ENCODE results near the gene SFN. TPM values are rescaled to one million over a fixed set of nuclear protein-coding genes. Genes with fewer than 3 reads are reported as not detected.
"Not testable (repeated sequence)": the region's sequence is repeated elsewhere in the genome, so short reads cannot be mapped to it uniquely, and the experiment has no call there.

SFN gene
- total RNA-seq, 1 experiment from 2014 or later, result 0.80 TPM

- no peak for DNase-seq (ENCODE audit: low read depth)
Observed at GRCh38 chr1:26839339-26839722, 23.6 kb upstream of the SFN start.

- DNase-seq (ENCODE audit: low read depth), result no peak
Observed at GRCh38 chr1:26839779-26840178, 23.2 kb upstream of the SFN start.

- no peak for DNase-seq (ENCODE audit: low read depth)
Observed at GRCh38 chr1:26844424-26845196, 18.3 kb upstream of the SFN start.

GRCh38 chr1:26847826-26848225 is 15.1 kb upstream of the SFN start:
- not testable (repeated sequence) for DNase-seq (ENCODE audit: low read depth)

GRCh38 chr1:26848499-26848898 is 14.4 kb upstream of the SFN start:
- no peak for DNase-seq (ENCODE audit: low read depth)

GRCh38 chr1:26848941-26849774 is 13.8 kb upstream of the SFN start:
- peak; percentile 95 for DNase-seq (ENCODE audit: low read depth)

- no peak for DNase-seq (ENCODE audit: low read depth)
Observed at GRCh38 chr1:26851106-26851684, 11.8 kb upstream of the SFN start.

- no peak for DNase-seq (ENCODE audit: low read depth)
Observed at GRCh38 chr1:26852701-26853100, 10.2 kb upstream of the SFN start.

- DNase-seq (ENCODE audit: low read depth), result peak; percentile 85
Observed at GRCh38 chr1:26853156-26853555, 9.8 kb upstream of the SFN start.

- no peak for DNase-seq (ENCODE audit: low read depth)
Observed at GRCh38 chr1:26853600-26853999, 9.3 kb upstream of the SFN start.

GRCh38 chr1:26854906-26855305 is 8.0 kb upstream of the SFN start:
- no peak for DNase-seq (ENCODE audit: low read depth)

GRCh38 chr1:26855636-26856035 is 7.3 kb upstream of the SFN start:
- DNase-seq (ENCODE audit: low read depth), result no peak

- no peak for DNase-seq (ENCODE audit: low read depth)
Observed at GRCh38 chr1:26856181-26856580, 6.8 kb upstream of the SFN start.

GRCh38 chr1:26856604-26857469 is 6.1 kb upstream of the SFN start:
- no peak for DNase-seq (ENCODE audit: low read depth)

GRCh38 chr1:26857473-26858060 is 5.4 kb upstream of the SFN start:
- no peak for DNase-seq (ENCODE audit: low read depth)

GRCh38 chr1:26858160-26858559 is 4.8 kb upstream of the SFN start:
- no peak for DNase-seq (ENCODE audit: low read depth)

GRCh38 chr1:26858891-26859640 is 3.9 kb upstream of the SFN start:
- no peak for DNase-seq (ENCODE audit: low read depth)

GRCh38 chr1:26861286-26861701 is 1.7 kb upstream of the SFN start:
- no peak for DNase-seq (ENCODE audit: low read depth)

GRCh38 chr1:26861889-26862378 is 1.0 kb upstream of the SFN start:
- peak; percentile 69 for DNase-seq (ENCODE audit: low read depth)

- no peak for DNase-seq (ENCODE audit: low read depth)
Observed at GRCh38 chr1:26863685-26864077, 732 bp downstream of the SFN start.
